Breast epithelium (tissue), 4 donors: ENCODE data around the gene CNTNAP2. TPM values are rescaled to one million over a fixed set of nuclear protein-coding genes. Genes with fewer than 3 reads are reported as not detected.

Experiments
- DNase-seq, 2 donors: peaks; one replicate each; pipeline ENCODE4 v3.0.0-alpha.2; 2019; ENCODE audit warnings: low spot score in 2 of 2
- H3K27ac ChIP-seq, 2 donors: fragments of 200-600 bp; sonication (generic) in 1 of 2; one replicate each; pipeline ENCODE4 v1.5.1; 2016 to 2019; ENCODE audit warnings: mild to moderate bottlenecking in 1 of 2
- H3K27me3 ChIP-seq, 2 donors: fragments of 200-600 bp; sonication (generic) in 1 of 2; one replicate each; pipeline versions ENCODE4 v1.5.1 to v1.6.0; 2017 to 2019; ENCODE audit warnings: control low read depth in 1 of 2, mild to moderate bottlenecking in 1 of 2
- H3K36me3 ChIP-seq: fragments of 200-600 bp; one replicate; pipeline ENCODE4 v1.5.1; 2019
- H3K4me1 ChIP-seq, 2 donors: fragments of 200-600 bp; sonication (generic); one replicate each; pipeline ENCODE4 v1.5.1; 2016 to 2019; ENCODE audit warnings: control low read depth in 1 of 2
- H3K4me3 ChIP-seq, 3 donors: fragments of 200-600 bp; sonication (generic); 1 replicate in 2 of 3; 2 replicates in 1 of 3; pipeline ENCODE4 v1.5.1; 2016 to 2019; ENCODE audit warnings: mild to moderate bottlenecking in 3 of 3, moderate library complexity in 2 of 3
- H3K9me3 ChIP-seq, 2 donors: fragments of 200-600 bp; sonication (generic) in 1 of 2; one replicate each; pipeline ENCODE4 v1.5.1; 2016 to 2019; ENCODE audit warnings: control low read depth in 1 of 2
- POLR2A ChIP-seq: fragments of 450-650 bp; IDR thresholded peaks from one replicate; pipeline ENCODE4 v1.6.1; 2016; ENCODE audit warnings: antibody characterized with exemption, mild to moderate bottlenecking, moderate library complexity
- POLR2AphosphoS5 ChIP-seq, 3 donors: sonication (generic); formaldehyde crosslinking; IDR thresholded peaks; one replicate each; pipeline ENCODE4 v1.6.1; 2017; ENCODE audit warnings: antibody characterized with exemption in 3 of 3
- intact Hi-C: fragments of 100-400 bp; cut with DNase I; formaldehyde crosslinking; loops from one replicate; pipeline ENCODE4 v1.15.1; 2023; ENCODE audit warnings: low total_unique reads
- total RNA-seq, 3 donors: library from RNA; depleted of rRNA; stranded (reverse); fragments of >200 nt; gene quantifications; one replicate each; pipeline ENCODE4 v1.1.0, GENCODE V29; 2016
- TF ChIP-seq, protein P1 (sequence below), 3 donors: fragments of 450-650 bp; IDR thresholded peaks; one replicate each; pipeline ENCODE4 v1.5.1; 2016 to 2017; ENCODE audit warnings: antibody characterized with exemption in 3 of 3, mild to moderate bottlenecking in 3 of 3, moderate library complexity in 3 of 3

The CNTNAP2 gene
- total RNA-seq, 3 donors from 2014 or later: 0.29 to 0.66 TPM; not detected in 1

DNA sequence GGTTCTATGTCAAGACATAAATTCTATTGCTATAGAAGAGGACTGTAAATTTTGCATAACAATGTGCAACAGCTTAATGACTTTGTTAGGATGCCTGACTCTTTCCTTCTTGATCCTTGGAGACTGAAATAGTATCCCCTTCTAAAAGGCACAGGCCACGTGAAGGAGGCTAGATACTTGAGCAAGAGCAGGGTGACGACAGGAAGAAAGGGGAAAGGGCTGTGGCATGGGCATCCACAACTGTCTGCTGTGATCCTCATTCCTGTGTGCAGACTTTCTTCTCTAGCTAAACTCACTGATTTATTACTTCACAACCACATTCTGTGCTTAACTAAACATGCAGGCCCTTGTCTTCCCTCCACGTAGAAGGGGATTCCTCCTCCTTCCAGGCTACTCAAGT lies 1362.2 kb downstream of the CNTNAP2 start:
- TF ChIP-seq POLR2A: no peak
- TF ChIP-seq POLR2AphosphoS5 (IDR thresholded peaks at IDR 0.05): no peak
- TF ChIP-seq, protein P1, sequence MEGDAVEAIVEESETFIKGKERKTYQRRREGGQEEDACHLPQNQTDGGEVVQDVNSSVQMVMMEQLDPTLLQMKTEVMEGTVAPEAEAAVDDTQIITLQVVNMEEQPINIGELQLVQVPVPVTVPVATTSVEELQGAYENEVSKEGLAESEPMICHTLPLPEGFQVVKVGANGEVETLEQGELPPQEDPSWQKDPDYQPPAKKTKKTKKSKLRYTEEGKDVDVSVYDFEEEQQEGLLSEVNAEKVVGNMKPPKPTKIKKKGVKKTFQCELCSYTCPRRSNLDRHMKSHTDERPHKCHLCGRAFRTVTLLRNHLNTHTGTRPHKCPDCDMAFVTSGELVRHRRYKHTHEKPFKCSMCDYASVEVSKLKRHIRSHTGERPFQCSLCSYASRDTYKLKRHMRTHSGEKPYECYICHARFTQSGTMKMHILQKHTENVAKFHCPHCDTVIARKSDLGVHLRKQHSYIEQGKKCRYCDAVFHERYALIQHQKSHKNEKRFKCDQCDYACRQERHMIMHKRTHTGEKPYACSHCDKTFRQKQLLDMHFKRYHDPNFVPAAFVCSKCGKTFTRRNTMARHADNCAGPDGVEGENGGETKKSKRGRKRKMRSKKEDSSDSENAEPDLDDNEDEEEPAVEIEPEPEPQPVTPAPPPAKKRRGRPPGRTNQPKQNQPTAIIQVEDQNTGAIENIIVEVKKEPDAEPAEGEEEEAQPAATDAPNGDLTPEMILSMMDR (IDR thresholded peaks at IDR 0.05): no peak
- no peaks in the 10 kb centered on the region for H3K27me3 ChIP-seq
- H3K9me3 ChIP-seq: no peaks in the 10 kb centered on the region
- no peak overlapping the region for H3K4me3 ChIP-seq
- DNase-seq: no peak
- intact Hi-C loops: no loop called here
- H3K27ac ChIP-seq: no peak overlapping the region
- H3K4me1 ChIP-seq: no peaks in the 10 kb centered on the region
- H3K36me3 ChIP-seq: no peaks in the 10 kb centered on the region

DNA sequence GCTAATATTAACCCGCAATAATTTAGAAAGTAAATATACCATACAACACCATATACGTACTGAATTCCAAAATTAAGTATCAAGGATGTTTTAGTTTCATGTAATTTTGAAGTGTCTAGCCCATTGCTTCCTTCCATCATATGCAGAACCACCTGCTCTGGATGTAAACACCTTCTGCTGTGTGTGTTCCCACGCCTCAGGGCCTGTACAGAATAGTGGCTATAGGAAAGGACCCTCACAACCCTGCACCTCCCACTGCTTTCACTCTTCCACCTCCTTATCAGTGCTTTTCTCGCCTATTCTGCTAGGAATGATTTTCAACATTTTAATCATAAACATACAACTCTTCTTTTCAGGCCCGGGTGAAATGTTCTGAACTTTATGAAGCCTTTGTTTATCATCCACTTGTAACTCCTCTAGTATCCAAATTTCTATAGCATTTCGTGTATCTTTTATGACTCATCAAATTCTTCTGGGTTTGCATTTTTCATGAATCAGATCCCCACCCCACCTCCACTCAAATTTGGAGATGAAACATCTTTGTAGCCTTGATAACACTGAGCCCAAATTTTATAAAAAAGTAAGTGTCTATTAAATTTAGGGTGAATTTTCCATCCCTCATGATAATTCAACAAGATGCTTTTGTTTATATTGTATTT lies 1367.2 kb downstream of the CNTNAP2 start:
- no peaks in the 10 kb centered on the region for H3K36me3 ChIP-seq
- DNase-seq: no peak
- no peaks in the 10 kb centered on the region for H3K4me1 ChIP-seq
- TF ChIP-seq POLR2AphosphoS5 (IDR thresholded peaks at IDR 0.05): no peak
- TF ChIP-seq, protein P1 (IDR thresholded peaks at IDR 0.05): no peak
- TF ChIP-seq POLR2A: no peak
- intact Hi-C loops: no loop called here
- no peaks in the 10 kb centered on the region for H3K27me3 ChIP-seq
- H3K9me3 ChIP-seq: no peaks in the 10 kb centered on the region
- H3K27ac ChIP-seq: no peak overlapping the region
- H3K4me3 ChIP-seq: no peak overlapping the region

DNA sequence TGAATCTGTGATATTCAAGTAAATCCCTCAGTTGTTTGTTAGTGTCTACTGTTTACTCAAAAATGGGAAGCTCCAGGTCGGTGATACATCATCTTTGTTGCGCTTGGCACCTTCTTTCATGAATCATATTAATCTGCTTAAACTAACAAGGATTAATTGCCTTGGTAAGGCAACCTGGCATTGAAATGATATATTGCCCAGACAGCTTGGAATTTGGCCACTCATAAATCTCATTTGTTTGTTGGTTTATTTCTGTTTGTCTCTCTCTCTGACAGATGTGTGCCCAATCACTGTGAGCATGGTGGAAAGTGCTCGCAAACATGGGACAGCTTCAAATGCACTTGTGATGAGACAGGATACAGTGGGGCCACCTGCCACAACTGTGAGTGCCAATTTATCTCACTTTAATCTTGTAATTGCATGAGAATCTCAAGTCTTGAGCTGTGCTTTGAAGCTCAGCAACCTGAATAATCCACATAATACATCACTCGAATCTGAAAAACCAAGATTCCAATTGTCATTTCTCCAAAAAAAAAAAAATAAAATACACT lies 1369.1 kb downstream of the CNTNAP2 start:
- Histone ChIP-seq H3K9me3 (no peaks in the 10 kb centered on the region), H3K36me3 (no peaks in the 10 kb centered on the region), H3K4me3 (no peak overlapping the region), H3K27ac (no peak overlapping the region), H3K27me3 (no peaks in the 10 kb centered on the region), H3K4me1 (no peaks in the 10 kb centered on the region)
- intact Hi-C loops: no loop called here
- no peak for TF ChIP-seq POLR2A
- no peak for TF ChIP-seq POLR2AphosphoS5 (IDR thresholded peaks at IDR 0.05)
- TF ChIP-seq, protein P1 (IDR thresholded peaks at IDR 0.05): no peak
- no peak for DNase-seq

DNA sequence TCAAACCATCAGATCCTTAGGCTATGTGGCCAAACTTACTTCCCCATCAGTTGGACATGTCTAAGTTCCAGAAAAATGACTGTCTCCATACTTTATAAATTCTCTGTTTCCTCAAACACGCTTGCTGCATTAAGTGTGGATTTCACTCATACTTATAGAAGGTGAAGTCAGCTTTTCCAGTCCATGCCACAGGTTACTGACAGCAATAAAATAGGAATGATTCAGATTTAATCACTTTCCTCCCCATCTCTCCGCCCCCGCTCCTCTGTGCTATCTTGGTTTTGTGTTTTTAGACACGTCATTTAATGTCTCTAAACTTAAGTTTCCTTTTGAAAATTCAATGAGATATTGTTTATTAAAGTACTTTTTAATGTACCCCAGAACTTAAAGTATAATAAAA lies 1376.0 kb downstream of the CNTNAP2 start:
- H3K9me3 ChIP-seq: no peaks in the 10 kb centered on the region
- H3K36me3 ChIP-seq: no peaks in the 10 kb centered on the region
- no peaks in the 10 kb centered on the region for H3K4me1 ChIP-seq
- no peaks in the 10 kb centered on the region for H3K27me3 ChIP-seq
- H3K4me3 ChIP-seq: no peak overlapping the region
- no peak for TF ChIP-seq POLR2A
- TF ChIP-seq, protein P1 (IDR thresholded peaks at IDR 0.05): no peak
- no peak for TF ChIP-seq POLR2AphosphoS5 (IDR thresholded peaks at IDR 0.05)
- no peak for DNase-seq
- intact Hi-C loops: no loop called here
- H3K27ac ChIP-seq: no peak overlapping the region

DNA sequence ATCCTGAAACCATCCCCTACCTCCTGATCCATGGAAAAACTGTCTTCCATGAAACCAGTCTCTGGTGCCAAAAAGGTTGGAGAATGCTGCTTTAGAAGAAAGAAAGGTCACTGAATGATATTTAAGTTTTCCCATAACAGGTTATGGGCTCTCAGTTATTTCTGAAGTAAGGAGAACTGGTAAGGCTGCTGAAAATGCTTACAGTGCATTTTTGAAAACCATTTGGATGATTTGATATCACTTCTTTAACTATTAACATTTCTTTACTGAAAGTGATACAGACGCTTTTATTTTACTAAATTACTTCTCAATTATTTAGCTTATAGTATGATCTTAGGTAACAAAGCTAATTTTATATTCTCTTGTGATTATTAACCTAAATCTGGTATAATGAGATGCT lies 1379.6 kb downstream of the CNTNAP2 start:
- Histone ChIP-seq H3K36me3 (no peaks in the 10 kb centered on the region), H3K27ac (no peak overlapping the region), H3K4me3 (no peak overlapping the region), H3K4me1 (no peaks in the 10 kb centered on the region), H3K27me3 (no peaks in the 10 kb centered on the region), H3K9me3 (no peaks in the 10 kb centered on the region)
- DNase-seq: no peak
- TF ChIP-seq POLR2AphosphoS5 (IDR thresholded peaks at IDR 0.05) (no peak), POLR2A (no peak)
- TF ChIP-seq, protein P1 (IDR thresholded peaks at IDR 0.05): no peak
- intact Hi-C loops: no loop called here
